ENCODE results near the gene SECISBP2.
A peak's percentile ranks its signal among the peaks of the same experiment; 100 is the strongest.
"Not testable (repeated sequence)": the region's sequence is repeated elsewhere in the genome, so short reads cannot be mapped to it uniquely, and the experiment has no call there.

Gene SECISBP2

GRCh38 chr9:89343812-89344211 lies 25.5 kb downstream of the SECISBP2 start:
- not testable (repeated sequence) for H3K27me3 Mint-ChIP-seq; H3K4me3 Mint-ChIP-seq; DNase-seq; ATAC-seq (replicated peaks); H3K9me3 Mint-ChIP-seq
- Mint-ChIP-seq H3K36me3 (ENCODE audit: insufficient read depth) (peaks cover 91% of the 10 kb centered on the region), H3K4me1 (ENCODE audit: low read depth in 2 of 2) (peaks cover 12 to 20% of the 10 kb centered on the region in 2 donors), H3K27ac (peak overlapping the region in 1 of 2 donors; percentile 26)

GRCh38 chr9:89345476-89345875 lies 27.2 kb downstream of the SECISBP2 start:
- Mint-ChIP-seq H3K27ac (peak overlapping the region in 1 of 2 donors; percentile 18), H3K27me3 (no peaks in the 10 kb centered on the region), H3K4me1 (ENCODE audit: low read depth in 2 of 2) (peaks cover 11 to 18% of the 10 kb centered on the region in 2 donors), H3K36me3 (ENCODE audit: insufficient read depth) (peaks cover 97% of the 10 kb centered on the region), H3K9me3 (no peaks in the 10 kb centered on the region), H3K4me3 (no peak overlapping the region)
- no peak for DNase-seq
- ATAC-seq (replicated peaks), result no peak

- H3K4me3 Mint-ChIP-seq, result no peak overlapping the region
- ATAC-seq (replicated peaks) (no peak), DNase-seq (no peak)
- H3K4me1 Mint-ChIP-seq (ENCODE audit: low read depth in 2 of 2), result peaks cover 14 to 20% of the 10 kb centered on the region in 2 donors
- H3K27ac Mint-ChIP-seq, result no peak overlapping the region
- no peaks in the 10 kb centered on the region for H3K9me3 Mint-ChIP-seq
- H3K36me3 Mint-ChIP-seq (ENCODE audit: insufficient read depth), result peaks cover 96% of the 10 kb centered on the region
- no peaks in the 10 kb centered on the region for H3K27me3 Mint-ChIP-seq
These were observed 28.4 kb downstream of the SECISBP2 start for GRCh38 chr9:89346696-89347095.

GRCh38 chr9:89347651-89348050 lies 29.4 kb downstream of the SECISBP2 start:
- Mint-ChIP-seq H3K9me3 (no peaks in the 10 kb centered on the region), H3K36me3 (ENCODE audit: insufficient read depth) (peaks cover 94% of the 10 kb centered on the region), H3K27me3 (no peaks in the 10 kb centered on the region), H3K27ac (no peak overlapping the region), H3K4me1 (ENCODE audit: low read depth in 2 of 2) (peaks cover 23 to 29% of the 10 kb centered on the region in 2 donors), H3K4me3 (no peak overlapping the region)
- ATAC-seq (replicated peaks) (no peak), DNase-seq (no peak)

GRCh38 chr9:89349607-89350006 lies 31.3 kb downstream of the SECISBP2 start:
- peaks cover 92% of the 10 kb centered on the region for H3K36me3 Mint-ChIP-seq (ENCODE audit: insufficient read depth)
- DNase-seq, result no peak
- H3K27me3 Mint-ChIP-seq, result no peaks in the 10 kb centered on the region
- peaks cover 22 to 32% of the 10 kb centered on the region in 2 donors for H3K4me1 Mint-ChIP-seq (ENCODE audit: low read depth in 2 of 2)
- no peak overlapping the region for H3K4me3 Mint-ChIP-seq
- ATAC-seq (replicated peaks), result no peak
- H3K27ac Mint-ChIP-seq, result no peak overlapping the region
- H3K9me3 Mint-ChIP-seq, result no peaks in the 10 kb centered on the region

- Mint-ChIP-seq H3K27ac (peak overlapping the region; percentile 86 to 88), H3K4me3 (no peak overlapping the region), H3K36me3 (ENCODE audit: insufficient read depth) (peaks cover 91% of the 10 kb centered on the region), H3K4me1 (ENCODE audit: low read depth in 2 of 2) (peaks cover 14 to 20% of the 10 kb centered on the region in 2 donors), H3K9me3 (no peaks in the 10 kb centered on the region), H3K27me3 (no peaks in the 10 kb centered on the region)
- no peak for DNase-seq
- ATAC-seq (replicated peaks), result no peak
These were observed 32.8 kb downstream of the SECISBP2 start for GRCh38 chr9:89350988-89351557.

- Mint-ChIP-seq H3K36me3 (ENCODE audit: insufficient read depth) (peaks cover 91% of the 10 kb centered on the region), H3K27ac (peak overlapping the region; percentile 86 to 88), H3K27me3 (no peaks in the 10 kb centered on the region), H3K4me1 (ENCODE audit: low read depth in 2 of 2) (peaks cover 14 to 18% of the 10 kb centered on the region in 2 donors), H3K4me3 (peak overlapping the region in 1 of 2 donors; percentile 58), H3K9me3 (no peaks in the 10 kb centered on the region)
- DNase-seq (no peak), ATAC-seq (replicated peaks) (no peak)
These were observed 33.4 kb downstream of the SECISBP2 start for GRCh38 chr9:89351584-89352300.

- DNase-seq (no peak), ATAC-seq (replicated peaks) (no peak)
- peaks cover 91% of the 10 kb centered on the region for H3K36me3 Mint-ChIP-seq (ENCODE audit: insufficient read depth)
- no peaks in the 10 kb centered on the region for H3K27me3 Mint-ChIP-seq
- peak overlapping the region; percentile 57 to 58 for H3K4me3 Mint-ChIP-seq
- no peaks in the 10 kb centered on the region for H3K9me3 Mint-ChIP-seq
- peak overlapping the region; percentile 86 to 88 for H3K27ac Mint-ChIP-seq
- peaks cover 15 to 18% of the 10 kb centered on the region in 2 donors for H3K4me1 Mint-ChIP-seq (ENCODE audit: low read depth in 2 of 2)
These were observed 34.2 kb downstream of the SECISBP2 start for GRCh38 chr9:89352451-89352850.

GRCh38 chr9:89352874-89353649 lies 34.8 kb downstream of the SECISBP2 start:
- Mint-ChIP-seq H3K36me3 (ENCODE audit: insufficient read depth) (peaks cover 91% of the 10 kb centered on the region), H3K9me3 (no peaks in the 10 kb centered on the region), H3K4me3 (peak overlapping the region; percentile 57 to 58), H3K27me3 (no peaks in the 10 kb centered on the region), H3K4me1 (ENCODE audit: low read depth in 2 of 2) (peaks cover 16 to 18% of the 10 kb centered on the region in 2 donors), H3K27ac (peak overlapping the region; percentile 86 to 88)
- no peak for ATAC-seq (replicated peaks)
- no peak for DNase-seq

- peaks cover 16 to 18% of the 10 kb centered on the region in 2 donors for H3K4me1 Mint-ChIP-seq (ENCODE audit: low read depth in 2 of 2)
- H3K27ac Mint-ChIP-seq, result peak overlapping the region; percentile 86 to 88
- ATAC-seq (replicated peaks) (no peak), DNase-seq (no peak)
- peaks cover 93% of the 10 kb centered on the region for H3K36me3 Mint-ChIP-seq (ENCODE audit: insufficient read depth)
- no peaks in the 10 kb centered on the region for H3K9me3 Mint-ChIP-seq
- H3K4me3 Mint-ChIP-seq, result no peak overlapping the region
- H3K27me3 Mint-ChIP-seq, result no peaks in the 10 kb centered on the region
These were observed 35.7 kb downstream of the SECISBP2 start for GRCh38 chr9:89353989-89354388.

GRCh38 chr9:89354471-89354870 lies 36.2 kb downstream of the SECISBP2 start:
- DNase-seq (no peak), ATAC-seq (replicated peaks) (no peak)
- peaks cover 18% of the 10 kb centered on the region in 2 donors for H3K4me1 Mint-ChIP-seq (ENCODE audit: low read depth in 2 of 2)
- H3K9me3 Mint-ChIP-seq, result no peaks in the 10 kb centered on the region
- peak overlapping the region; percentile 86 to 88 for H3K27ac Mint-ChIP-seq
- peaks cover 92% of the 10 kb centered on the region for H3K36me3 Mint-ChIP-seq (ENCODE audit: insufficient read depth)
- no peak overlapping the region for H3K4me3 Mint-ChIP-seq
- no peaks in the 10 kb centered on the region for H3K27me3 Mint-ChIP-seq

GRCh38 chr9:89356782-89357181 lies 38.5 kb downstream of the SECISBP2 start:
- Mint-ChIP-seq H3K9me3 (no peaks in the 10 kb centered on the region), H3K36me3 (ENCODE audit: insufficient read depth) (peaks cover 87% of the 10 kb centered on the region), H3K27me3 (no peaks in the 10 kb centered on the region), H3K27ac (peak overlapping the region in 1 of 2 donors; percentile 49), H3K4me1 (ENCODE audit: low read depth in 2 of 2) (peaks cover 14% of the 10 kb centered on the region in 2 donors), H3K4me3 (no peak overlapping the region)
- DNase-seq (no peak), ATAC-seq (replicated peaks) (no peak)

GRCh38 chr9:89357331-89358197 lies 39.3 kb downstream of the SECISBP2 start:
- DNase-seq (no peak), ATAC-seq (replicated peaks) (peak; percentile 36)
- Mint-ChIP-seq H3K9me3 (no peaks in the 10 kb centered on the region), H3K4me3 (no peak overlapping the region), H3K27ac (peak overlapping the region; percentile 49 to 59), H3K36me3 (ENCODE audit: insufficient read depth) (peaks cover 88% of the 10 kb centered on the region), H3K4me1 (ENCODE audit: low read depth in 2 of 2) (peaks cover 6 to 7% of the 10 kb centered on the region in 2 donors), H3K27me3 (no peaks in the 10 kb centered on the region)

Measured in effector memory CD8-positive, alpha-beta T cell (primary cell).